H1 (cell line): Measurements from ENCODE around the gene RBM15B. TPM values are rescaled to one million over a fixed set of nuclear protein-coding genes. Genes with fewer than 3 reads are reported as not detected.

Experiments used
- RBBP5 ChIP-seq: IDR thresholded peaks from 2 replicates; pipeline ENCODE4 v1.7.1; 2012; ENCODE audit warnings: low read depth, mild to moderate bottlenecking, inconsistent platforms, low read length, moderate library complexity, borderline replicate concordance
- RFX5 ChIP-seq: IDR thresholded peaks from 2 replicates; pipeline ENCODE4 v1.6.1; 2011; ENCODE audit warnings: low read depth, low read length, improper control_type of control experiment, borderline replicate concordance
- SAP30 ChIP-seq: fragments of 300-600 bp; sonication (generic); IDR thresholded peaks from 2 replicates; pipeline ENCODE4 v1.7.1; 2012; ENCODE audit warnings: low read length, moderate library complexity, mild to moderate bottlenecking, inconsistent platforms; ENCODE audit not compliant: insufficient read depth, insufficient replicate concordance
- YY1 ChIP-seq: IDR thresholded peaks from 2 replicates; pipeline ENCODE4 v1.6.1; 2011; ENCODE audit warnings: low read depth, mild to moderate bottlenecking, low read length
- polyA plus RNA-seq, 7 experiments: library from polyadenylated mRNA; depleted of rRNA in 3 of 7; stranded (reverse) in 5 of 7; unstranded in 2 of 7; fragments of >200 nt in 5 of 7; fragments of 200-250 nt in 2 of 7; gene quantifications; 1 replicate in 5 of 7; 2 replicates in 1 of 7; 4 replicates in 1 of 7; pipeline versions ENCODE4 v1.2.1 to v1.2.3, GENCODE V29; 2011 to 2013; ENCODE audit warnings: missing spikeins in 2 of 7, mixed read lengths in 2 of 7
- total RNA-seq: library from RNA; stranded (reverse); fragmentation: NEBNext Ultra II Directional; extraction: Animal tissue kit (Norgen Biotek cat#: 25700); gene quantifications from 2 replicates; pipeline ENCODE4 v1.2.1, GENCODE V29; 2021

RBM15B gene
- total and polyA plus RNA-seq, 2 of the 8 experiments (the other 6 are each of a cell fraction or from before 2014, with no cell fraction given): 22.2 to 59.1 TPM

GRCh38 chr3:51354172-51354571, 36.9 kb upstream of the RBM15B start (continued):
- TF ChIP-seq YY1: no peak
- no peak for TF ChIP-seq RFX5
- no peak for TF ChIP-seq SAP30
- TF ChIP-seq RBBP5: no peak
- TF ChIP-seq, all 59 proteins: peak for 0
